Activated naive CD8-positive, alpha-beta T cell treated with anti-CD3 and anti-CD28 coated beads, Interleukin-2, amount 50 U/mL, for 16 hours (primary cell): ENCODE data around the gene XYLB.

Source experiments
- DNase-seq: peaks from one replicate; pipeline ENCODE4 v3.0.0-alpha.2; 2020; ENCODE audit warnings: low read depth, low spot score

The XYLB gene

DNA sequence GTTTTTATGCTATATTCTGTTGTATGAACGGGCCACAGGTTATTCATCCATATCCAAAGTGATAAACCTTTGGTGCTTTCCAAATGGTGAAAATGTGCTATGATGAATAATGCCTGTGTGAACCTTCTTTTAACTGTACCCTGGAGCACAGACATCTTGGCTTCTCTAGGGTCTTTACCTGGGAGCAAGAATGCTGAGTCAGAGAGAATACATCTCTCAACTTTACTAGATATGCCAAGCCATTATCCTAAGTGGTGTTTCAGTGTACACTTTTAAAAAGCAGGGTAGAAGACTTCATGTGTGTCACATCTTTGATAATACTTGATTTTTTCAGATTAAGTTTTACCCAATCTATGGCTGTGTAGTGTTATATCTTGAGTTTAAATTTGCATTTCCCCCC, 23.5 kb upstream of the XYLB start:
- no peak for DNase-seq

DNA sequence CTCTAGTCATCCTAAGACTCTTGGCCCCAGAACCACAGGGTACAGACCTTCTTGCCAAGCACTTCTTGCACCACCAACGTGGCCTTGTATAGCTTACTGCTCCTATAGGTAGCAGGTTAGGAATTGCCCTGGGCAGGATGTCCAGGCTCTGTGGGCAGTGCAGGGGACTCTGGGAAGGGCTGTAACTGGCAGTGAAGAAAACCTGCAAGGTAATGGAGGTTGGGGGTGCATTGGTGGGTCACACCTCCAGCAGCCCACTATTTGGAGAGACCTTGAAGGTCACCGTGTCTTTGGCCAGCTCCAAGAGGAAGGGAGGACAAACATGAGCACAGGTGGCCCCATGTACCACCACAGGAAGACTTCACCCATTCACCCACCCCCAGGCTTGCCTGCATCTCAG, 21.3 kb upstream of the XYLB start:
- DNase-seq: no peak

DNA sequence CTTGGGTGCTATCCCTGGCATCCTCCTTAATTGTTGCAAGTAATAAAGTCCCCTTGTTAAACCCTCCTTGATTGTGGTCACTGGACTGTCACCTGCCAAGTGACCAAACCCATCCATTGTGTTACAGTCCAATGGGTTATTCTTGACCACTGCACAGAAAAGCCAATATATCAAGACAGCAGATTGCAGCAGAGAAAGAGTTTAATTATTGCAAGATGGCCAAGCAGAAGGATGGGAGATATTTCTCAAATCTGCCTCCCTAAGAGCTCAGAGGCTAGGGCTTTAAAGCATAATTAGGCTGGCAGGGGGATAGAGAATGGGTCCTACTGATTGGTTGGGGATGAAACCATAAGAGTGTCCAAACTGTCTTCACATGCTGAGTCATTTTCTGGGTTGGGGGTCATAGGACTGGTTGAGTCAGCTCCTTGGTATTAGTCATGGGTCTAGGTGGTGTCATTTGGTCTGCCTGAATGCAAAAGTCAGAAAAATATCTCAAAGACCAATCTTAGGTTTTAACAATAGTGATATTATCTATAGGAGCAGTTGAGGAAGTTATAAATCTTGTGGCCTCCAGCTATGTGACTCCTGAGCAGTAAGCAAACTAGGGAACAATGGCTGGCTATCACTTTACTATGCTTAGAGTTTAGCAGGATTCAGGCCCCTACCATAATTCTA, 19.1 kb upstream of the XYLB start:
- DNase-seq: no peak

DNA sequence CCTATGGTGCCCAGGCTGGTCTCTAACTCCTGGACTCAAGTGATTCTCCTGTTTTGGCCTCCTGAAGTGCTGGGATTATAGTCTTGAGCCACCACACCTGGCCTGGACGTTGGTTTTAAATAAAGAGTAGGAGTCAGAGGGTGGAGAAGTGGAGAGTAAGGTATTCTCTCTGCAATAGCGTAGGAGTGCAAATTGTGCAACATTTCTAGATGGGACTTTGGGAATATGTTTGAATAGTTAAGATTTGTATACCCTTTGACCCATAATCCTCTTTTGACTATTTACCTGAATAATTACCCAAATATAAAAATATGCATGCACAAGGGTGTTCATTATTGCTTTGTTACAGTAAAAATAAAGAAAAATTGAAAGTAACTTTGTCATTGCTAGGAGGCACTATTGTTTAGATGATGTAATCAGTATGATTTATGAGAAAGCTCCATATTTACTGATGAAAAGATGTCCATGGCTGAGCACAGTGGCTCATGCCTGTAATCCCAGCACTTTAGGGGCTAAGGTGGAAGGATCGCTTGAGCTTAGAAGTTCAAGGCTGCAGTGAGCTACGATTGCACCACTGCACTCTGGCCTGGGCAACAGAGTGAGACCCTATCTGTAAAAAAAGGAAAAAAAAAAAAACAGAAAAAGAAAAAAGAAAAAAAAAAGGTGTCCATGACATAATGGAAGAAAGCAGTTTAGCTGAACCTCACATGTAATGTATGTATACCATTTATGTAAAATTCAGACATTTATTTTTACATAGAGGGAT, 15.1 kb upstream of the XYLB start:
- no peak for DNase-seq

DNA sequence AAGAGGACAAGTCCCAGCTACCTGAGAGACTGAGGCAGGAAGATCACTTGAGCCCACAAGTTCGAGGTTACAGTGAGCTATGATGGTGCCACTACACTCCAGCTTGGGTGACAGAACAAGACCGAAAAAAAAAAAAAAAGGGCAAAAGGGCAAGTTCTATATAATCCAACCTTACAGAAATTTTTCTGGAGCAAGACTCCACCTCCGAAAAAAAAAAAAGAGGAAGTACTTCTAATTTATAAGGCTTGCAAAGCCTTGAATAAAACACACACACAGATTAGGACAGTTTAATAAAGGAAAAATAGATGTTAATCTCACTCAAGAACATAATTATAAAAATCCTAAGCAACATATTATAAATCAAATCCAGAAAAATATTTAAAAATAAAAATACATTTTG, 14.4 kb upstream of the XYLB start:
- DNase-seq: no peak

DNA sequence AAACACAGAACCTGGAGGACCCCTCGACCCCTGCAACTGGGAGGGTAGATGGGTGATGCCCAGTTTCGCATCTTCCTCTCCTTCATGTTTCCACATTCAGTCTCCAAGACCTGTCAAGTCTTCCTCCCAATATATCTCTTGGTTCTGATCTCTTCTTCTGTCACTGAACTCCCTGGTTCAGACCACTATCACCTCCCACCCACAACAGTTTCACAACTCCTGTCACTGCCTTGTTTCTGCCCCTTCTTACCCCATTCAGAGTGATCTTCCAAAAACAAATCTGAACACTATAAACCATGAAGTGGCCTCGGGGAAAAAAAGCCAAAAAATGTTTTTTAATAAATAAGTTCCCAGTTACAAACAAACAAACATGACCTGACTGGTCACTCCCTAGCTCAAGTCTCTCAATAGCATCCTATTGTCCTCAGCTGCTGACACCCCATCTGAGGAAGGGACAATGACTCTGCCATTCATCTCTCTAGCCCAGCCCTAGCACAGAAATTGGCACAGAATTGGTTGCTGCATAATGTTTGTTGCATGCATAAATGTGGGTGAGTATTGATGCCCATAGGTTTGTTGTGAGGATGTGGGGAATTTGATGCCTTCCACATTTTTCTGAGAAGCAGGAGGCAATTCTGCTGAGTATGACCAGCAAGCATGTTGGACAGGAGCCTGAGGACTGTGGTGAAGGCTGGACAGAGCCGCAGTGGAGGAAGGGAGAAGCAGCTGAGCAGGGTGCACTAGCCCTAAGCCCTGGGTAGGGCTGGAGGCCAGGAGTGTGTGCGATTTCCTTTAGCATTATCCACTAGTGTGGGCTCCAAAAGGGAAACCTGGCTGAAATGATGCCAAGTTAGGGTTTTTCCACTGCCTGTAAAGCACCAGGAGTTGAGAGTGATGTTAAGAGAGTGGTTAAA, 12.2 kb upstream of the XYLB start:
- no peak for DNase-seq

DNA sequence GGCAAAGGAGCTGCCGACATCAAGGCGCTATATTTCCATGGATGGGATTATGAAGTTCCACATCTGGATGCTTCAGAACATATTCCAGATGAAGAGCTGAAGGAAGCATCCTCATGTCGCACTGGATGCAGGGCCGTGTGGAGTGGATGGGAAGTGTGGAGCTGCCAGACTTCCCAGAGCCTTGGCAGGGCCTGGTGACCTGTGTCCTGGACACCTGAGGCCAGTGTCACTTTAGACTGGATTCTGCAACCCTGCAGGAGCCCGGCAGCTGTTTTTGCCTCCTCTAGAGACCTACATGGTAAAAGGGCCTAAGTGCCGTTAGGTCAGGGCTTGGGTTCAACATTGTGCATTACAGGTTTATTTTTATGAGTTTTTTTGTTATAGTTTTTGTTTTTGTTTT, 11.3 kb upstream of the XYLB start:
- DNase-seq: no peak

DNA sequence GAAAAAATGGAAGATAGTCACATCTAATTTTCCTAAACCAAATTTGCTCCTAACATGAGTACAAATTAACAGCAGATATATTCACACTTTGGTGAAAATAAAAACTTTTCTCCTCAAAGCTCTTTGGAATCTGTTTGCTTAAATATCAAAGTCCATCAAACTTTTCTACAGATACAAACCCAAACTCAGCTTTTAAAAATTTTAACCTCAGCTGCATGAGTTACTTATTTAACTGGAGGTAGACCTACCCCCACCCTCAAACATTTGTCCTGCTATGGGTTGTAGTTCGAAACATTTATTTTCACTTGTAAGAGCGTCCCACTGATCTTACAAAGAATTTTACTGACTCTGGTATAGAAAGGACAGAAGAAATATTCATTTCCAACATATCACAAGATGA, 8.9 kb upstream of the XYLB start:
- no peak for DNase-seq

DNA sequence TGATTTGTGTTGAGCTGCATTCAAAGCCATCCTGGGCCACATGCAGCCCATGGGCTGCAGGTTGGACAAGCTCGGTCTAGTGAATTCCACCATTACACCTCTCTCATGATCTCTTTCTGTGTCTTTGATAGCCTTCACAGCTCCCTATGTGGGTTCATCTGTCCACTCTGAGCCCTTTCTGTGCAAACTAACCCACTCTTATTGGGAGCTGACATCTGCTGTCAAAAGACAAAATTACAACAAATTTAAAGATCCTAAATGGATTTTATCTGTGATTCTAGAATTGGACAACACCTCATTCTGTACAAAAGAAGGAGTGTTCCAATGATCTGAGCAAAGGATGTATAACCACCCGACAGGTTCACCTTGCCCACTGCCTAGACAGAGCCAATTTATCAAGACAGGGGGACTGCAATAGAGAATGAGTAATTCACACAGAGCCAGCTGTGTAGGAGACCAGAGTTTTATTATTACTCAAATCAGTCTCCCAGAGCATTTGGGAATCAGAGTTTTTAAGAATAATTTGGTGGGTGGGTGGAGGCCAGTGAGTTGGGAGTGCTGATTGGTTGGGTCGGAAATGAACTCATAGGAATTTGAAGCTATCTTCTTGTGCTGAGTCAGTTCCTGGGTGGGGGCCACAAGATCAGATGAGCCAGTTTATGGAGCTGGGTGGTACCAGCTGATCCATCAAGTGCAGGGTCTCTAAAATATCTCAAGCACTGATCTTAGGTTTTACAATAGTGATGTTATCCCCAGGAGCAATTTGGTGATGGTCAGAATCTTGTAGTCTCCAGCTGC, 2.6 kb upstream of the XYLB start:
- DNase-seq: no peak

DNA sequence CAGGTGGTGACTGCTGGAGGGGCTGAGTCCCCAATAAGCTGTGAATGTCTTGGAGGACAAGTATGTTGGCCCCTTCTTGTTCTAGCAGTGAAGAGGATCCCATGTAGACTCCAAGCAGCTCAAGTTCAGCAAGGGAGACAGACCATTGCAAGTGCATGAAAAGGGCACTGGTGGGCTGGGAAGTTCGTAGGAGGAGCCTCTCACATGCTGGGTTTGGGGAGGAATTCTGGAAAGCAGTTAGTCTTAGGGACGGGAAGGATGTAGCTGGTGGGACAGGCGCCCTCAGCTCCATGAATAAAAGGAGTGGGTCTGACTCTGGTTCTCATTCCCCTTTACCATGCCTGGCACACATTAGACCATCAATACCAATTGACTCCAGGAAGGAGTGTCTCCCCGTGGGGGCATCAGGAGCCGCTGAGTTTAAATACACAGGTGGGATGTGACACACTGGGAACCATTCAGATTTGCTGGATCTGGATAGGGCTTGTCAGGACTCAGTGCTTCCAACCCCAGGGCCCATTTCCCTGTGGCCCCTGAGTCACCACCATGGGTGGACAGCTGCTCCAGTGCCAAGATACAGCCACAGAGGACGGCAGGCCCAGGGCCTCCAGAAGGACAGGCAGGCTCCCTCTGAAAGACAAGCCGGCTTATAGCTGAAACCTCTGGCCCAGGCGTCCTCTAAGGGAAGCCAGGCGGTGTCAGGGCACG, 552 bp upstream of the XYLB start:
- DNase-seq: no peak

DNA sequence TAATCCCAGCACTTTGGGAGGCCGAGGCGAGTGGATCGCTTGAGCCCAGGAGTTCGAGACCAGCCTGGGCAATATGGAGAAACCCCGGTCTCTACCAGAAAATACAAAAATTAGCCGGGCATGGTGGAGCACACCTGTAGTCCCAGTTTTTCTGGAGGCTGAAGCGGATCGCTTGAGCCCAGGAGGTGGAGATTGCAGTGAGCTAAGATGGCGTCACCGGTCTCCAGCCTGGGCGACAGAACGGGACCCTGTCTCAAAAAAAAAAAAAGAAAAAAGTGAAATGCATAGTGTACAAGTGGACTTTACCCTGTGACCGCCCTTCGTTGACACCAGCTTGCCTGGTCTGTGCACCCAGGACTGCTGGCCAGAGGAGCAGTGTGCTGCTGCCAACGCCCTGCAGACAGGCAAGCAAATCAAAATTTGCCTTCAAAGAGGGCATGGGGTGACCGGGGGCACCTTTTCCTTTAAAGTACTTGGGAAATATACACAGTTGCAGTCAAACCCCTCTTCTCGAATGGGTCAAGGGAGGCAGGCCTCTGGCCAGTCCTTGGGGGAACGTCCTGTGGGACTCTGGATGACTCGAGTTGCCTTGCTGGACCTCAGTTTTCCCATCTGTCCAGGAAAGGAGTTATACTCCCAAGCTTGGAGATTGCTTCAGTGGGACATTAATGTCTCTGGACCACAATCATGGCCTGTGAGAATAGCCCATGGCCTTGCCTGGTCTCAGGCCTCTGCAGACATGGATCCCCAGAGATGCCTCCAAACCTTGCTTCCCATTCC, 1.0 kb downstream of the XYLB start:
- DNase-seq: no peak

DNA sequence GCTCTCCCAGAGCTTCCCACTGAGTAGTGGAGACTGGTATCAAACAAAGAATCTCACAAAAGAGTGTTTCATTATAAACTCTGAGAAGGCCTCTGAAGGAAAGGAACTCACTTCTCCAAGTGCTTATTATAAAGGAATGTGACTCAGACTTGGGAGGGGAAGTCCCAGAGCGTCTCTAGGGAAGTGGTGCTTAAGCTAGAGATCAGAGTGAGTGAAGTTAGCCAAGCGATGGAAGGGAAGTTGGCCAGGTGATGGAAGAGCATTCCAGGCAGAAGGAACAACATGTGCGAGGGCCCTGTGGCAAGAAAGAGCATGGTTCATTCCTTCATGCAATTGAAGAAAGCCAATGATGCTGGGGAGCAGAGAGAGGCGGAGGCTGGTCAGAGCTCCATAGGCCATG, 2.3 kb downstream of the XYLB start:
- no peak for DNase-seq

DNA sequence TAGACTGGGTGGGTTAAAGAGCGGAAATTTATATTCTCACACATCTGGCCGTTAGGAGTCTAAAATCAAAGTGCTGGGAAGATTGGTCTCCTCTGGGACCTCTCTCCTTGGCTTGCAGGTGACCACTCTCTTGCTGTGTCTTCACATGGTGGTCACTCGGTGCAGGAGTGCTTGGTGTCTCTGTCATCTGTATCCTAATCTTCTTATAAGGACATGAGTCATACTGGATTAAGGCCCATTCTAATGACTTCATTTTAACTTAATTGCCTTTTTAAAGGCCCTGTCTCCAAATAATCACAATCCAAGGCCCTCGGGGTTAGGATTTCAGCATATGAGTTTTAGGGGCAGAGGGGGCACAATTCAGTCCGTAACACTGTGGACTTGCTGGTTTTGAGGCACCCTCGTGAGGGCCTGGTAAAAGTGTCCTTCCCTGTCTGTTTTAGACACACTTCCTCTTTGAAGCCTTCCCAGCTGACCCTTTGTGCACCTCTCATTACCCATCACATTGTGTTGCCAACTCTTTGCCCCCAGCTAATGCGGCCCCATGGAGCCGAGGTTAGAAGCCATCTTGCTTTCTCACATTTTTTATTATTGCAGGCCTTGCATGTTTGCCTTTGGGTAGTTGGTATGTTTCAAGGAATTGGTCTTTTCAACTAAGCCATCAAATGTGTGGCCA, 3.2 kb downstream of the XYLB start:
- DNase-seq: no peak

DNA sequence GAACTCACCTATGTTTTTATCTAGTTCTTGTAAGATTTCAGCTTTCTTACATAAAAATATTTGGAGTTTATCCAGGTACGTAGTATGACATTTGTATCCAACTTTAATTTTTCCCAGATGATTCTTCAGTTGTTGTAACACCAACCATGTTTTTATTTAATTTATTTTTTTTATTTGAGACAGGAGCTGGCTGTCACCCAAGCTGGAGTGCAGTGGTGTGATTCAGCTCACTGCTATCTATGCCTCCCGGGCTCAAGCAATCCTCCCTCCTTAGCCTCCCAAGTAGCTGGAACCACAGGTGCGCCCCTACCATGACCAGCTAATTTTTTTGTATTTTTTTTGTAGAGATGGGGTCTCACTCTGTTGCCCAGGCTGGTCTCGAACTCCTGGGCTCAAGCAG, 6.6 kb downstream of the XYLB start:
- no peak for DNase-seq

DNA sequence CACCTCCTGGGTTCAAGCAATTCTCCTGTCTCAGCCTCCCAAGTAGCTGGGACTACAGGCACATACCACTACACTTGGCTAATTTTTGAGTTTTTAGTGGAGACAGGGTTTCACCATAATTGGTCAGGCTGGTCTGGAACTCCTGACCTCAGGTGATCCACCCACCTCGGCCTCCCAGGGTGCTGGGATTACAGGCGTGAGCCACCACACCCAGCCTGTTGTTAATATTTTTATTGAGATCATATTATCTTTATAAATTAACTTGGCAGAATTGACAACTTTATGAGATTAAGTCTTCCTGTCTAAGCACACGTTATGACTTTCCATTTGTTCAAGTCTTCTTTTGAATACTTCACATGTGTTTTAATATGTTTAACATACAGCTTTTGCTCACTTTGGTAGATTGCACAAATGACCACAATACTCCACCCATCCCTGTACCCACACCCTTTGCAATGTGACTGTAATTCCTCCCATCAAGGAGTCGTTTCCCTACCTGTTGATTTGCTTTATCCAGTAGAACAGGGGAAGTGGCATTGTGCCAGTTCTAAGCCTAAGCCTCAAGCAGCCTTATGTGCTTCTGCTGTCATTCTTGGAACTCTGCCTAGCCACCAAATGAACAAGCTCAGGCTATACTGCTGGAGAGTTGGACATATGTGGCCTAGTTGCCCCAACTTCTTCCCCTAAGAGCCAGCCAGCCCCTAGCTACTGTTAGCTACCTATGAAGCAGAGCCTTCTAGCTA, 8.2 kb downstream of the XYLB start:
- DNase-seq: no peak

DNA sequence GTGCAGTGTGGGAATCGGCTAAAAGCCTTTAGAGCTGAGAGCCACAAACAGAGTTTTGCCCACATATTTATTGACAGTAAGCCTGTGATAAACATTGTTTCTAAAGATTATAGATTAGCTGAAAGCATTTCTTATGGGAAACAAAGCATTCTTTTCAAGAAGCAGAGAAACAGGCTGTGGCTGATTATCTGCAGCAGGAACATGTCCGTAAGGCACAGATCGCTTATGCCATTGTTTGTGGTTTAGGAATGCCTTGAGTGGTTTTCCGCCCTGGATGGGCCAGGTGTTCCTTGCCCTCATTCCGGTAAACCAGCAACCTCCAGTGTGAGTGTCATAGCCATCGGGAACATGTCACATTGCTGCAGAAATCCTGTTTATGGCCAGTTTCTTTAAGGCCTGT, 12.5 kb downstream of the XYLB start:
- DNase-seq: no peak

DNA sequence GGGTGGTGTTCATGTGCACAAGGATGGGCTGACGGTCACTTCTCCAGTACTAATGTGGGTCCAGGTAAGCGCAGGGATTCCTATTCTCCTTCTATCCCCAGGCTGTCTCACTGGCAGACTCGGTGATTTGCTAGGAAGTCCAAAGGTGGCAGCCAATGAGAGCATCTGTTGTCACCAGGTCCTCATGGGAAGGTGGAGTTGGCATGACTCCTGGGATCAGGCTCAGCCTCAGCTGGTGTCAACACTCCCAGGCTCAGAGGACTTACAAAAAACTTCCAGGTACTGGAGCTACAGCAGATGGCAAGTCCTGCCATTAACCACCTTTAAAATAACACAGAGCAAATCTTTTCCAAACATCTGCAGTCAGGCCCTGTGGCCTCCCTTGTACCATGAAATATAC, 13.8 kb downstream of the XYLB start:
- no peak for DNase-seq

DNA sequence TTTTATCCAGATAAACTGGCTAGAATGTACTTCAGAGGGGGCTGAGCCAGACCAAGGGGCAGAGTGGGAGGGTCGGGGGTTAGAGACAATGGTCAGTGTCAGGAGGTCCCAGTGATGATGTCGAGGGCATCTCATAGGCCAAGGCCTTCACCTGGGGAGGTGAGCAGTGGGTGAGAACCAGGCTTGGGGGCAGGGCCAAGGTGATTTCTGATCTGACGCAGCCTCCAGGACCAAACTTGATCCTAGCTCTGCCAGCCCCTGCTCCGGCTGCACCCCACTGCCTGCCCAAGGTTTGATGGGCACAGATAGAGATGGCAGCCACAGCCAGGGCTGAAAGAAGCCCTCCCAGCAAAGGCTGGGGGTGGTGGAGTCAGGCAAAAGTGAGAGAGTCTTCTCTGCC, 14.9 kb downstream of the XYLB start:
- DNase-seq: no peak

DNA sequence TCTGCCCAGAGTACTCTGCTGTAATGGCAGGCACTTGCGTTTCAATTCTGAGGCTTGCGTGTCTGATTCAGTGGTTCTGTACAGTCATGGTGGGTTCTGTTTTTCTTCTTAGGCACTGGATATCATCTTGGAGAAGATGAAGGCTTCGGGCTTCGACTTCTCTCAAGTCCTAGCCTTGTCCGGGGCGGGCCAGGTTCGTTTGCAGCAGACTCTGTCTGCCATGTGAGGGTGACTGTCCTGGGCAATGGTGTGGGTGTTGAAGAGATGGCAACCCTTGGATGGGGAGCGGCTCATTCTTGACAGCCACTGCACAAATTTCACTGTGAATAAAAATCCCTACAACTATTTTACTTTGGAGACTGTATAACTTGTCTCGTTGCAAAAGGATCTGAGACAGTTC, 16.2 kb downstream of the XYLB start:
- no peak for DNase-seq
